COR-L47 (cell line): ENCODE measurements around the gene TMCO4.
"Not testable (repeated sequence)": the region's sequence is repeated elsewhere in the genome, so short reads cannot be mapped to it uniquely, and the experiment has no call there.

Experiments
- DNase-seq: peaks from one replicate; lab custom pipeline; 2025; lab: John Stamatoyannopoulos, UW

The TMCO4 gene

GRCh38 chr1:19637606-19638005 is 162.1 kb downstream of the TMCO4 start:
- DNase-seq = no peak

GRCh38 chr1:19636749-19637148 is 163.0 kb downstream of the TMCO4 start:
- DNase-seq = not testable (repeated sequence)

DNA sequence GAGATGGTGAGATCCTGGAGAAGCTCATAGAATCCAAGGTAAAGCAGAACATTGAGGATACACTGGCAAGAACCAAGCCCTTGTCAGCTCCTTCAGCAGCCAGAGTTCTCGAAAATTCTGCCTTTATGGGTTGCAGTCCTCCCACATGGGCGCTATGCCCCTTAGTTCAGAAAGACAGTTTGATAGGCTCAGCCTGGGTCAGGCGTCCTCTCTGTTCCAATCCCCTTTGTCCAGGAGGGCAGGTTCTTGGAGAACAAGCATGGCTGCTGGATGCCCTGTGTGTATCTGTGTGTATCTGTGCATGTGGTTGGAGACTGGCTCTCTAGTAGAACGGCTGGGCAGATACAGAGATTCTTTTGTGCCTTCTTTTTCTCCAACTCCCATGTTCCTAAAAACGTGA is 163.7 kb downstream of the TMCO4 start:
- no peak for DNase-seq

GRCh38 chr1:19635646-19636045 is 164.1 kb downstream of the TMCO4 start:
- no peak for DNase-seq

DNA sequence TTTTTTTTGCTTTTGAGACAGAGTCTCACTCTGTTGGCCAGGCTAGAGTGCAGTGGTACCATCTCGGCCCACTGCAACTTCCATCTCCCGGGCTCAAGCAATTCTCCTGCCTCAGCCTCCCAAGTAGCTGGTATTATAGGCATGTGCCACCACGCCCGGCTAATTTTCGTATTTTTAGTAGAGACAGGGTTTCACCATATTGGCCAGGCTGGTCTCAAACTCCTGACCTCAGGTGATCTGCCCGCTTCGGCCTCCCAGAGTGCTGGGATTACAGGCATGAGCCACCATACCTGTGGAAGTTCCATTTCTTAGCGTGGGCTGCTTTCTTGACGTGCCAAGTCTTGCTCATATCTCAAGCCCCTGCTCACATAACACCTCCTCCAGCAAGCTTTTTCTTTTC is 164.7 kb downstream of the TMCO4 start:
- not testable (repeated sequence) for DNase-seq

DNA sequence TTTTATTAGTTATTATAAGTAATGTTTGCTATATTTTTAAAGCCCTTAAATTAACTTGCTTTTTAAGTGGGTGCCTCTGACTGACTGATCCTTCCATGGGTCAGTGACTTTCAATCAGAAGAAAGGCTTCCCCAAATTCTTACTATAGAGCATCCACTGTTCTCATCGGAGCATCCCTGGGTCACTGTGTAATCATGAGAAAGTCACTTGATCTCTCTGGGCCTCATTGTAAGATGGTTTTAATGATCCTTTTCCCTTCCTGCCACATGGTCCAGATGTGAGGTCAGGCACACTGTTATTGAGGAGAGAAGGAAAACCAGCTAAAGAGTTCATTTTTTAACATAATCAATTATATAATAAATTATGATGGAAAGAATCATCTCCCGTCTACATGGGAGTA is 166.6 kb downstream of the TMCO4 start:
- no peak for DNase-seq
